ENCODE measurements around the gene ADAMTS13. TPM values are rescaled to one million over a fixed set of nuclear protein-coding genes. Genes with fewer than 3 reads are reported as not detected.
A peak's percentile ranks its signal among the peaks of the same experiment; 100 is the strongest.

Gene ADAMTS13
- total and polyA plus RNA-seq, 12 donors: 1.5 to 17.8 (median 3.5) TPM

- Histone ChIP-seq H3K4me1 (no peaks in the 10 kb centered on the region), H3K27ac (no peak overlapping the region), H3K27me3 (peaks cover 0 to 27% (median 4%) of the 10 kb centered on the region in 7 donors), H3K4me3 (no peak overlapping the region), H3K9me3 (no peaks in the 10 kb centered on the region), H3K36me3 (peaks cover 0 to 8% (median 0%) of the 10 kb centered on the region in 9 donors)
- ATAC-seq (no peak), DNase-seq (no peak)
- WGBS, 2 donors: 60 to 67% methylated on average over 9 of the region's 9 CpGs
- intact Hi-C loops (cut with DNase I): no loop called here
- TF ChIP-seq CTCF (IDR thresholded peaks at IDR 0.05): no peak
Measured at GRCh38 chr9:133397895-133398294, 24.3 kb upstream of the ADAMTS13 start.

GRCh38 chr9:133400292-133400691 is 21.9 kb upstream of the ADAMTS13 start:
- DNase-seq (no peak), ATAC-seq (no peak)
- Histone ChIP-seq H3K36me3 (peaks cover 0 to 26% (median 3%) of the 10 kb centered on the region in 9 donors), H3K4me3 (no peak overlapping the region), H3K4me1 (no peaks in the 10 kb centered on the region), H3K27ac (no peak overlapping the region), H3K27me3 (peaks cover 0 to 12% (median 0%) of the 10 kb centered on the region in 7 donors), H3K9me3 (no peaks in the 10 kb centered on the region)
- 89 to 94% methylated on average over 12 of the region's 12 CpGs for WGBS, 2 donors
- intact Hi-C loops (cut with DNase I): loop anchor here in 4 of 10 donors (10.0 kb wide), 2 partner anchors 215 to 325 kb away; no protein-coding TSS in a partner anchor
- TF ChIP-seq CTCF (IDR thresholded peaks at IDR 0.05): no peak

- no peak for TF ChIP-seq CTCF (IDR thresholded peaks at IDR 0.05)
- Histone ChIP-seq H3K4me3 (no peak overlapping the region), H3K9me3 (no peaks in the 10 kb centered on the region), H3K4me1 (peaks cover 0 to 12% (median 0%) of the 10 kb centered on the region in 9 donors), H3K27me3 (peaks cover 0 to 5% (median 0%) of the 10 kb centered on the region in 7 donors), H3K27ac (no peak overlapping the region), H3K36me3 (peaks cover 0 to 38% (median 12%) of the 10 kb centered on the region in 9 donors)
- ATAC-seq (peak in 1 of 8 donors; percentile 7), DNase-seq (no peak)
- WGBS, 2 donors: 84 to 89% methylated on average over 6 of the region's 6 CpGs
- intact Hi-C loops (cut with DNase I): loop anchor here in 4 of 10 donors (10.0 kb wide), 2 partner anchors 217 to 323 kb away; no protein-coding TSS in a partner anchor
Measured at GRCh38 chr9:133401588-133401987, 20.6 kb upstream of the ADAMTS13 start.

- Histone ChIP-seq H3K4me1 (peaks cover 0 to 13% (median 0%) of the 10 kb centered on the region in 9 donors), H3K27me3 (no peaks in the 10 kb centered on the region), H3K9me3 (no peaks in the 10 kb centered on the region), H3K27ac (no peak overlapping the region), H3K36me3 (peaks cover 0 to 47% (median 13%) of the 10 kb centered on the region in 9 donors), H3K4me3 (no peak overlapping the region)
- no peak for ATAC-seq
- no peak for TF ChIP-seq CTCF (IDR thresholded peaks at IDR 0.05)
- intact Hi-C loops (cut with DNase I): loop anchor here in 4 of 10 donors (10.0 kb wide), 2 partner anchors 218 to 322 kb away; no protein-coding TSS in a partner anchor
- WGBS, 2 donors: 68 to 79% methylated on average over 7 of the region's 7 CpGs
- DNase-seq: no peak
Measured at GRCh38 chr9:133402689-133403088, 19.5 kb upstream of the ADAMTS13 start.
